Measurements from ENCODE around the gene SLC13A2. TPM values are rescaled to one million over a fixed set of nuclear protein-coding genes. Genes with fewer than 3 reads are reported as not detected.

SLC13A2 gene
- total and polyA plus RNA-seq, 9 of the 15 experiments (the other 6 are each of a cell fraction or from before 2014, with no cell fraction given), result 0.13 TPM; not detected in 8

DNA sequence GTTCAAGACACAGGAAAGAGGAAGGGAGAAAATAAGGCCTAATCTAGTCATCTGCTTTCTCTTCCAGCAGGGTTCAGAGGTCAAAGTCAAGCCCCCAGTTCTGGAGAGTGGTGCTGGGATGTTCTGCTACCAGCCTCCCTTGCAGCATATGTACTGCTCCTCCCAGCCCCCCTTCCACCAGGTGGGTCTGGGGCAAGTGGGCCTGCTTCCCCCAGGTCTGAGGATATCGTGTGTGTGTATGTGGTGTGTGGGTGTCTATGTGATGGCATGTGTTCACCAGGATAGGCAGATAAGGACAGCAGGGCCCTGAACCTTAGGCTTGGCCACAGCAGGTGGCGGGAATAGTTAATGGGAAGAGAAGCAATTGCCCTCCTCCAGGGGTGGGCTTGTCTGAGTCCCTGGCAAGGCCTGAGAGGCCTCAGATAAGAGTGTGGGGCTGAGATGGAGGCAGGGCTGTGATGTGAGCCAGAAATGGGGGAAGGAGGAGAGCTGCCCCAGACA lies 53.8 kb downstream of the SLC13A2 start (continued):
- TF ChIP-seq, protein P1, sequence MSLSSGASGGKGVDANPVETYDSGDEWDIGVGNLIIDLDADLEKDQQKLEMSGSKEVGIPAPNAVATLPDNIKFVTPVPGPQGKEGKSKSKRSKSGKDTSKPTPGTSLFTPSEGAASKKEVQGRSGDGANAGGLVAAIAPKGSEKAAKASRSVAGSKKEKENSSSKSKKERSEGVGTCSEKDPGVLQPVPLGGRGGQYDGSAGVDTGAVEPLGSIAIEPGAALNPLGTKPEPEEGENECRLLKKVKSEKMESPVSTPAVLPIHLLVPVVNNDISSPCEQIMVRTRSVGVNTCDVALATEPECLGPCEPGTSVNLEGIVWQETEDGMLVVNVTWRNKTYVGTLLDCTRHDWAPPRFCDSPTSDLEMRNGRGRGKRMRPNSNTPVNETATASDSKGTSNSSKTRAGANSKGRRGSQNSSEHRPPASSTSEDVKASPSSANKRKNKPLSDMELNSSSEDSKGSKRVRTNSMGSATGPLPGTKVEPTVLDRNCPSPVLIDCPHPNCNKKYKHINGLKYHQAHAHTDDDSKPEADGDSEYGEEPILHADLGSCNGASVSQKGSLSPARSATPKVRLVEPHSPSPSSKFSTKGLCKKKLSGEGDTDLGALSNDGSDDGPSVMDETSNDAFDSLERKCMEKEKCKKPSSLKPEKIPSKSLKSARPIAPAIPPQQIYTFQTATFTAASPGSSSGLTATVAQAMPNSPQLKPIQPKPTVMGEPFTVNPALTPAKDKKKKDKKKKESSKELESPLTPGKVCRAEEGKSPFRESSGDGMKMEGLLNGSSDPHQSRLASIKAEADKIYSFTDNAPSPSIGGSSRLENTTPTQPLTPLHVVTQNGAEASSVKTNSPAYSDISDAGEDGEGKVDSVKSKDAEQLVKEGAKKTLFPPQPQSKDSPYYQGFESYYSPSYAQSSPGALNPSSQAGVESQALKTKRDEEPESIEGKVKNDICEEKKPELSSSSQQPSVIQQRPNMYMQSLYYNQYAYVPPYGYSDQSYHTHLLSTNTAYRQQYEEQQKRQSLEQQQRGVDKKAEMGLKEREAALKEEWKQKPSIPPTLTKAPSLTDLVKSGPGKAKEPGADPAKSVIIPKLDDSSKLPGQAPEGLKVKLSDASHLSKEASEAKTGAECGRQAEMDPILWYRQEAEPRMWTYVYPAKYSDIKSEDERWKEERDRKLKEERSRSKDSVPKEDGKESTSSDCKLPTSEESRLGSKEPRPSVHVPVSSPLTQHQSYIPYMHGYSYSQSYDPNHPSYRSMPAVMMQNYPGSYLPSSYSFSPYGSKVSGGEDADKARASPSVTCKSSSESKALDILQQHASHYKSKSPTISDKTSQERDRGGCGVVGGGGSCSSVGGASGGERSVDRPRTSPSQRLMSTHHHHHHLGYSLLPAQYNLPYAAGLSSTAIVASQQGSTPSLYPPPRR (CRISPR knock-in tag; IDR thresholded peaks at IDR 0.05; ENCODE audit: borderline replicate concordance), result peak; percentile 87; the same call in 1 of the 2 replicates
- TF ChIP-seq NCOA6 (IDR thresholded peaks at IDR 0.05) (no peak), ZNF79 (CRISPR knock-in tag; IDR thresholded peaks at IDR 0.05; ENCODE audit: low read depth) (no peak), RFX1 (IDR thresholded peaks at IDR 0.05) (no peak), TEAD2 (tag; IDR thresholded peaks at IDR 0.05) (no peak), PHTF2 (CRISPR knock-in tag; IDR thresholded peaks at IDR 0.05) (no peak), NR2F6 (CRISPR knock-in tag; IDR thresholded peaks at IDR 0.05) (no peak), ZKSCAN1 (IDR thresholded peaks at IDR 0.05; ENCODE audit: low read depth, low read length) (peak; percentile 76; the same call in 1 of the 2 replicates), SMARCC2 (IDR thresholded peaks at IDR 0.05; ENCODE audit: low read depth) (peak; percentile 72), MYNN (IDR thresholded peaks at IDR 0.05) (peak; percentile 91), MYNN (CRISPR knock-in tag; IDR thresholded peaks at IDR 0.05) (no peak)
- TF ChIP-seq, protein P2, sequence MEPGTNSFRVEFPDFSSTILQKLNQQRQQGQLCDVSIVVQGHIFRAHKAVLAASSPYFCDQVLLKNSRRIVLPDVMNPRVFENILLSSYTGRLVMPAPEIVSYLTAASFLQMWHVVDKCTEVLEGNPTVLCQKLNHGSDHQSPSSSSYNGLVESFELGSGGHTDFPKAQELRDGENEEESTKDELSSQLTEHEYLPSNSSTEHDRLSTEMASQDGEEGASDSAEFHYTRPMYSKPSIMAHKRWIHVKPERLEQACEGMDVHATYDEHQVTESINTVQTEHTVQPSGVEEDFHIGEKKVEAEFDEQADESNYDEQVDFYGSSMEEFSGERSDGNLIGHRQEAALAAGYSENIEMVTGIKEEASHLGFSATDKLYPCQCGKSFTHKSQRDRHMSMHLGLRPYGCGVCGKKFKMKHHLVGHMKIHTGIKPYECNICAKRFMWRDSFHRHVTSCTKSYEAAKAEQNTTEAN (CRISPR knock-in tag; IDR thresholded peaks at IDR 0.05), result no peak
- TF ChIP-seq, protein P3, sequence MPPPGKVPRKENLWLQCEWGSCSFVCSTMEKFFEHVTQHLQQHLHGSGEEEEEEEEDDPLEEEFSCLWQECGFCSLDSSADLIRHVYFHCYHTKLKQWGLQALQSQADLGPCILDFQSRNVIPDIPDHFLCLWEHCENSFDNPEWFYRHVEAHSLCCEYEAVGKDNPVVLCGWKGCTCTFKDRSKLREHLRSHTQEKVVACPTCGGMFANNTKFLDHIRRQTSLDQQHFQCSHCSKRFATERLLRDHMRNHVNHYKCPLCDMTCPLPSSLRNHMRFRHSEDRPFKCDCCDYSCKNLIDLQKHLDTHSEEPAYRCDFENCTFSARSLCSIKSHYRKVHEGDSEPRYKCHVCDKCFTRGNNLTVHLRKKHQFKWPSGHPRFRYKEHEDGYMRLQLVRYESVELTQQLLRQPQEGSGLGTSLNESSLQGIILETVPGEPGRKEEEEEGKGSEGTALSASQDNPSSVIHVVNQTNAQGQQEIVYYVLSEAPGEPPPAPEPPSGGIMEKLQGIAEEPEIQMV (tag; conservative IDR thresholded peaks at IDR 0.05; ENCODE audit: low read depth), result no peak
- TF ChIP-seq, protein P4, sequence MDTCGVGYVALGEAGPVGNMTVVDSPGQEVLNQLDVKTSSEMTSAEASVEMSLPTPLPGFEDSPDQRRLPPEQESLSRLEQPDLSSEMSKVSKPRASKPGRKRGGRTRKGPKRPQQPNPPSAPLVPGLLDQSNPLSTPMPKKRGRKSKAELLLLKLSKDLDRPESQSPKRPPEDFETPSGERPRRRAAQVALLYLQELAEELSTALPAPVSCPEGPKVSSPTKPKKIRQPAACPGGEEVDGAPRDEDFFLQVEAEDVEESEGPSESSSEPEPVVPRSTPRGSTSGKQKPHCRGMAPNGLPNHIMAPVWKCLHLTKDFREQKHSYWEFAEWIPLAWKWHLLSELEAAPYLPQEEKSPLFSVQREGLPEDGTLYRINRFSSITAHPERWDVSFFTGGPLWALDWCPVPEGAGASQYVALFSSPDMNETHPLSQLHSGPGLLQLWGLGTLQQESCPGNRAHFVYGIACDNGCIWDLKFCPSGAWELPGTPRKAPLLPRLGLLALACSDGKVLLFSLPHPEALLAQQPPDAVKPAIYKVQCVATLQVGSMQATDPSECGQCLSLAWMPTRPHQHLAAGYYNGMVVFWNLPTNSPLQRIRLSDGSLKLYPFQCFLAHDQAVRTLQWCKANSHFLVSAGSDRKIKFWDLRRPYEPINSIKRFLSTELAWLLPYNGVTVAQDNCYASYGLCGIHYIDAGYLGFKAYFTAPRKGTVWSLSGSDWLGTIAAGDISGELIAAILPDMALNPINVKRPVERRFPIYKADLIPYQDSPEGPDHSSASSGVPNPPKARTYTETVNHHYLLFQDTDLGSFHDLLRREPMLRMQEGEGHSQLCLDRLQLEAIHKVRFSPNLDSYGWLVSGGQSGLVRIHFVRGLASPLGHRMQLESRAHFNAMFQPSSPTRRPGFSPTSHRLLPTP (IDR thresholded peaks at IDR 0.05; ENCODE audit: borderline replicate concordance, extremely low read depth, insufficient read length), result no peak
